HG03520 (cell line): ENCODE results near the gene MESD.
"Not testable (repeated sequence)": the region's sequence is repeated elsewhere in the genome, so short reads cannot be mapped to it uniquely, and the experiment has no call there.

Experiments
- ATAC-seq: cut with Tn5 transposase; IDR thresholded peaks from one replicate; pipeline ENCODE4 v1.9.1; 2021; ENCODE audit warnings: mild to moderate bottlenecking, moderate library complexity; ENCODE audit not compliant: unreplicated experiment

MESD gene

GRCh38 chr15:80966431-80967197, 23.0 kb downstream of the MESD start:
- no peak for ATAC-seq

- not testable (repeated sequence) for ATAC-seq
Observed at GRCh38 chr15:80965454-80965853, 24.2 kb downstream of the MESD start.

- ATAC-seq = no peak
Observed at GRCh38 chr15:80958818-80959495, 30.7 kb downstream of the MESD start.

- no peak for ATAC-seq
Observed at GRCh38 chr15:80957976-80958375, 31.6 kb downstream of the MESD start.

DNA sequence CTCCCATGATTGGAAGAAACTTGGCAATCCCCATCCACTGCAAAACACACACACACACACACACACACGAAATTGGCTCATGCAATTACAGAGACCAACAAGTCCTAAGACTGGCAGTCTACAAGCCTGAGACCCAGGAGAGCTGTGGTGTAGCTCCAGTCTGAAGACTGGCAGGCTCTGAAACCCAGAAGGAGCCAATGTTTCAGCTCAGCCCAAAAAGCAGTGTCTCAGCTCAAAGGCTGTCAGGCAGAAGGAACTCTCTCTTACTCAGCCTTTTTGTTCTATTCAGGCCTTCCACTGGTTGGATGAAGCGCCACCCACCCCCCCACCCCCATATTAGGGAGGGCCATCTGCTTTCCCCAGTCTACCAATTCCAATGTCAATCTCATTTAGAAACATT, 32.1 kb downstream of the MESD start:
- no peak for ATAC-seq

DNA sequence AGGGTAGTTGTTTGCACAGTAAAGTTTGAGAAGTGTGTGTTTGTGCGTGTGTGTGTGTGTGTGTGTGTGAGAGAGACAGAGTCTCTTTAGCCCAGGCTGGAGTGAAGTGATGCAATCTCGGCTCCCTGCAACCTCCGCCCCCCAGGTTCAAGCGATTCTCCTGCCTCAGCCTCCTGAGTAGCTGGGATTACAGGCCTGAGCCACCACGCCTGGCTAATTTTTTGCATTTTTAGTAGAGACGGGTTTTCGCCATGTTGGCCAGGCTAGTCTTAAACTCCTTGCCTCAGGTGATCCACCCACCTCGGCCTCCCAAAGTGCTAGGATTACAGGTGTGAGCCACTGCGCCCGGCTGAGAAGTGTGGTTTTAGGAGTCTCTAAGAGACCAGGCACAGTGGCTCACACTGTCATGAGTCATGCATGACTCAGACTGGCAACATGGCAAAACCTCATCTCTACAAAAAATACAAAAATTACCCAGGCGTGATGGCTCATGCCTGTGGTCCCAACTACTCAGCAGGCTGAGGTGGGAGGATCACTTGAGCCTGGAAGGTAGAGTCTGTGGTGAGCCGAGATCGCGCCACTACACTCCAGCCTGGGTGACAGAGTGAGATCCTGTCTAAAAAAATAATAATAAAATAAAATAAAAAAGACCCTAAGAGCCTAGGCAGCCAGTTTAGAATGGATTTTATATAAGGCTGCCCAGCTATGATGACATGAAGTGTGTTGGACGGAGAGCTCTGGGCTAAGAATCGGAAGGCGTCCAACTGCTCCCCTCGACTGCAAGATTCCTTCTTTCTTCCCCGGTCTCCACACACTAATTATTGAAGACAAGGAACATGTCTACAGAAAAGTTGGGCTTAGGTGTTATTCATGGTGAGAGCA, 33.8 kb downstream of the MESD start:
- not testable (repeated sequence) for ATAC-seq

DNA sequence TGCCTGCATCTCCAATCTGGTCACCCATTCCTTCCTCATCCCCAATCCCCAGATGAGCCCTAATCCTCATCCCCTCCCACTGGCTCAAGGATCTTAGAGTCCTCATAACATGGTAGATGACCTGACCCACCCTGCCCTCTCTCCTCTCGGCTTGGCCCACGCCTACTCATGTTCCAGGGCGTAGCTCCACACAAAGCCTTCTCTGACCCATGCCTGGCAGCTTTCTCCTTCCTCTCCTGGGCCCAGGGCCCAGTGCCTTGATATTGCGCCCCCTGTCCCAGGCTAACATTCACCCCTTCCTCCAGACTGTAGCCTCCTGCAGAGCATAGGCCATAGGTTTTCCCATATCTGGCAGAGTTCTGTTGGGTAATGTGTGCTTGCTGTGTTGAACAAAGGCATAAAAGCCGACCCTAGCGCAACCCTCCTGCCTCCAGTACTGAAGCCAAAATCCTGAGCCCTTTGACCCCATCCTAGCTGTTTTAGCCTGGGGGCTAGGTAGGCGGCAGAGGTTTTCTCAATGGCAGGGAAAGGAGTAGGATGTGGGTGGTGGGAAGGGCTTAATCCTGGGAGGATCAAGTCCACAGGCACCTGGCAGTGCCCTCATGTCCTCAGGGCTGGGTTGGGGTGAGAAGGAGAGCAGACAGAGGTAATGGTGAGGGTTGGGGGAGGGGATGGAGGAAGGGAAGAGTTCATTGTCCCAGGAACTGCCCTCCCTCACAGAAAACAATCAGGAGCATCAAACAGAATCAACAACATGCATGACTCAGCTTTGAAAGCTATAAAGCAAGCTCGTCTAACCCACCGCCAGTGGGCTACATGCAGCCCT, 35.5 kb downstream of the MESD start:
- no peak for ATAC-seq

DNA sequence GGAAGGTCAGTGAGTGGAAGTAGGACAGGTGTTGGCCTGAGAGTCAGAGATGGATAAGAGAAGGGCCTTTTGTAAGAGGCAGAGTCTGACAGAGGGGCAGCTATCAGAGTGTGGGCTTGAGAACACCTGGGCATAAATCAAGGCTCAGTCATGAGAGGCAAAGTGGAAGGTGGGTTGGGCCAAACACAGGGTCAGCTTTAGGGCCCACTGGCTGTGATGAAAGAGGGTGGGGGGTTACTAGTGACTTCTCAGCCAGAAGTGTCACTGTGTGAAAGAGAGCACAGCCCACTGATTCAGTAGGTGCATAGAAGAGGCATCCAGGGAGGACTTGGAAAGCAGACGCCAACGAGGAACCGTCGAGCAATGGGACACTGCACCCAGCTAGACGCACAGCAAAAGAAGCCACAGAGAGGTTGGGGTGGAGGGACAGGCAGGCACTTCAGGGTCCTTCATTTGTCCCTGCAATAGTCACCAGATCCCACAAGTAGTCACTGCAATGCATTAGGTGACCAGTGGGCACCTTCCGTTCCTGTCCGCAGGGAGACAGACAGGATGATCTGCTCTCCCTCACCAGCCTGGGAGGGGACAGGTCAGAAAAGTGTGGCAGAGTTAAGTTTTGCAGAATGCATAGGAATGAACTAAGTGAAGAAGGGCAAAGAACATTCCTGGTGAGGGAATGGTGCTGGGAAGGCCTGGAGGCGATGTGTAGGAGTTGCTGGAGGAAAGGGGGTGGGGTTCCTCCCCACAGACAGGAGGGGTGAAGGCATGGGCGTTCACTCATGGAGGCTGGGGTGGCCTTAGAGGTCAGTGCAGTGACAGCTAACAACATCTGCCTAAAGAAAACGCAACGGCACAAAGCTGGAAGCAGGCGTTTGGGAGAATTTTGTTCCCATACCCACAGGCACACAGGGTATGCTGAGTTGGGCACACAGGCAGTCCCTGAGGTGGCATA, 36.3 kb downstream of the MESD start:
- ATAC-seq = no peak

- no peak for ATAC-seq
Observed at GRCh38 chr15:80951941-80952340, 37.7 kb downstream of the MESD start.

DNA sequence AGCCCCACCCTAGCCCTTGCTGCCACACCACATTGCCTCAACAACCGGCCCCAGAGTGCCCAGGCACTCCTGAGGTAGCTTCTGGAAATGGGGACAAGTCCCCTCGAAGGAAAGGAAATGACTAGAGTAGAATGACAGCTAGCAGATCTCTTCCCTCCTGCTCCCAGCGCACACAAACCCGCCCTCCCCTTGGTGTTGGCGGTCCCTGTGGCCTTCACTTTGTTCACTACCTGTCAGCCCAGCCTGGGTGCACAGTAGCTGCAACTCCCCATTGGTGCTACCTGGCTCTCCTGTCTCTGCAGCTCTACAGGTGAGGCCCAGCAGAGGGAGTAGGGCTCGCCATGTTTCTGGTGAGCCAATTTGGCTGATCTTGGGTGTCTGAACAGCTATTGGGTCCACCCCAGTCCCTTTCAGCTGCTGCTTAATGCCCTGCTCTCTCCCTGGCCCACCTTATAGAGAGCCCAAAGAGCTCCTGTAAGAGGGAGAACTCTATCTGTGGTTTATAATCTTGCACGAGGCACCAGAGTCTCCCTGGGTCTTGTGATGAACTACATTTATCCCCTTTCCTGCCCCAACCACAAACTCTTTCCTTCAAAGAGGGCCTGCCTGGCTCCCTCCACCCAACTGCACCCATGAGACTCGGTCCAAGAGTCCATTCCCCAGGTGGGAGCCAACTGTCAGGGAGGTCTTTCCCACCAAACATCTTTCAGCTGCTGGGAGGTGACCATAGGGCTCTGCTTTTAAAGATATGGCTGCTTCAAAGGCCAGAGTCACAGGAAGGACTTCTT, 39.1 kb downstream of the MESD start:
- ATAC-seq = no peak

GRCh38 chr15:80949756-80950155, 39.9 kb downstream of the MESD start:
- no peak for ATAC-seq

DNA sequence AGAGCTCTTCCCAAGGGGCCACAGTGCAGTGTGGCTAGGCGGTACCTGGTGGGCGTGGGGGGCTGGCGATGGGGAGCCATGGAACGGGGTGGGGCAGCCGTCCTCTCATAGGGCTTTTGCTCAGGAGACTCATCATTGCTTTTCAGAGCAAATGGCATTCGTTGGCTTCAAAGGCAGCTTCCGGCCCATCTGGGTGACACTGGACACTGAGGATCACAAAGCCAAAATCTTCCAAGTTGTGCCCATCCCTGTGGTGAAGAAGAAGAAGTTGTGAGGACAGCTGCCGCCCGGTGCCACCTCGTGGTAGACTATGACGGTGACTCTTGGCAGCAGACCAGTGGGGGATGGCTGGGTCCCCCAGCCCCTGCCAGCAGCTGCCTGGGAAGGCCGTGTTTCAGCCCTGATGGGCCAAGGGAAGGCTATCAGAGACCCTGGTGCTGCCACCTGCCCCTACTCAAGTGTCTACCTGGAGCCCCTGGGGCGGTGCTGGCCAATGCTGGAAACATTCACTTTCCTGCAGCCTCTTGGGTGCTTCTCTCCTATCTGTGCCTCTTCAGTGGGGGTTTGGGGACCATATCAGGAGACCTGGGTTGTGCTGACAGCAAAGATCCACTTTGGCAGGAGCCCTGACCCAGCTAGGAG, 40.8 kb downstream of the MESD start:
- ATAC-seq = no peak

- ATAC-seq = no peak
Observed at GRCh38 chr15:80946576-80946975, 43.0 kb downstream of the MESD start.

DNA sequence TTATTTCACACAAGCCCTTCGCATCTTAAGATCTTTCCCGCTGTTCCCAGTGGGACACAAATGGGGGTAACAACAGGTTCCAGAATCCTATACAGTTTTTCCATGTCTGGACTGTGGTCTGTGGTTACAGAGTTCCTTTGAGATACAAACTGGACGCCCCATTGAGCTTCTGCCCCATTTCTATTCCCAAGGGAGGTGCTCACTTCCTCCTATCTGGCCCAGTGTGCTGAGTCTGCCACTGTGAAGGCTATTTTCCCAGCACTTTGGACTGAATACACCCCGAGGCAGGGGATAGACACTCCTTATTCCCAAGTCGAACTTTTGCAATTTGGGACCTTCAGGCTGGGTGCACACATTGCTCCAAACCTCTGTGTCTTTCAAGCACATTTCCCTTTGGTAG, 44.0 kb downstream of the MESD start:
- ATAC-seq = no peak

DNA sequence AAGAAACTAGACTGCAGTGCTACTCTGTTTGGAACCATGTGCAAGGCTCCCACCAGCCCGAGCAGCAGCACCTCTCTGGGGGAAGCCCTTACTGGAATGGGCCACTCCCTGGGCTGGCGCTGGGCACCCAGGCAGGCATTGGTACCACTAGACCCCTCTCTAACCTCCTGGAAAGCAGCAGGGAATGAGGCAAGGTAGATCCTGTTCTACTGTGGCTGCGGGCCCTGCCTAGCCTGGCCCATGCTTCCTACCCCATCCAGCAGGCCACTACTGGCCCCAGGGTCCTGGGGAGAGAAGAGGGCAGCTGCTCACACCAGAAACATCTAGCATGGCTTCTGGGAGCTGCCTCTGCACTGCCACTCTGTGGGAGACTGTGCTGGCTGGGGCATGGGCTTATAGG, 44.8 kb downstream of the MESD start:
- no peak for ATAC-seq

- no peak for ATAC-seq
Observed at GRCh38 chr15:80942746-80943565, 46.7 kb downstream of the MESD start.

DNA sequence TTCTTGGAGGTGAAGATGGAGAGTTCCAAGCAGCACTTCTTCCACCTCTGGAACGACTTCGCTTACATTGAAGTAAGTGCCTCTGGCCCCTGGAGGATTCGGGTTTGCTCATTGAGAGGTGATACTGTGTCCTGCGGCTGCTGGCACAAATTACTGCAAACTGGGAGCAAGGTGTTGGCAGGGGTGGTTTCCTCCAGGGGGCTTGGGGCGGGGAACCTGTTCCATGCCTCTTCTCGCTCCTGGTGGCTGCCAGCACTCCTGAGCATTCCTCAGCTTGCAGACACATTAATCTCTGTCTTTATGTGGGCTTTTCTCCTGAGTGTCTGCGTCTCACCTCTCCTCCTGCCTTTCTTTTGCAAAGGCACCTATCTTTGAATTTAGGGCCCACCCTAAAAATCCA, 47.4 kb downstream of the MESD start:
- no peak for ATAC-seq
